ENCODE results near the gene MMS19.
"Not testable (repeated sequence)": the region's sequence is repeated elsewhere in the genome, so short reads cannot be mapped to it uniquely, and the experiment has no call there.

MMS19 gene

DNA sequence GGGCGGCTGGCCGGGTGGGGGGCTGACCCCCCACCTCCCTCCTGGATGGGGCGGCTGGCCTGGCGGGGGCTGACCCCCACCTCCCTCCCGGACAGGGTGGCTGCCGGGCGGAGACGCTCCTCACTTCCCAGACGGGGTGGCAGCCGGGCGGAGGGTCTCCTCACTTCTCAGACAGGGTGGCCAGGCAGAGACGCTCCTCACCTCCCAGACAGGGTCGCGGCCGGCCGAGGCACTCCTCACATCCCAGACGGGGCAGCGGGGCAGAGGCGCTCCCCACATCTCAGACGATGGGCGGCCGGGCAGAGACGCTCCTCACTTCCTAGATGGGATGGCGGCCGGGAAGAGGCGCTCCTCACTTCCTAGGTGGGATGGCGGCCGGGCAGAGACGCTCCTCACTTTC is 30.7 kb upstream of the MMS19 start:
- not testable (repeated sequence) for DNase-seq

GRCh38 chr10:97525683-97526110 is 27.5 kb upstream of the MMS19 start:
- no peak for DNase-seq

DNA sequence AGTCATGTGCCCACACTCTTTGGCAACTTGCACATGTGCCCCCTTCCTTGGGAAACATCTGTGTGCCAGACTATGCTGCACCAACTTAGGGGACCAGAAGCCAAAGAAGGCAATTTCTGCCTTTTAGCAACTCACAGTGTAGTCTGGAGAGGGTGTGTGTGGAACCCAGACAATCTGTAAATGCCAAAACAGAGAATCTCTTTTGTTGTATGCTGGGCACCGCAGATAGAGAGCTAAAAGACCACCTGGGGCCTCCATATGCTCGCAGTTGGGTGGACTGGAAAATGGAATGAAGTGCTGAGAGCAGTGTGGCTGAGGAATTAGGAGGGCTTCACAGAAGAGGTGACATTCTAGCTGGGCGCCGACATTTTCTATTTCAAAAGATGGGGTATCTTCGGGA is 26.9 kb upstream of the MMS19 start:
- no peak for DNase-seq

GRCh38 chr10:97522937-97523336 is 24.7 kb upstream of the MMS19 start:
- no peak for DNase-seq

- DNase-seq = no peak
Measured at GRCh38 chr10:97522071-97522470, 23.8 kb upstream of the MMS19 start.

DNA sequence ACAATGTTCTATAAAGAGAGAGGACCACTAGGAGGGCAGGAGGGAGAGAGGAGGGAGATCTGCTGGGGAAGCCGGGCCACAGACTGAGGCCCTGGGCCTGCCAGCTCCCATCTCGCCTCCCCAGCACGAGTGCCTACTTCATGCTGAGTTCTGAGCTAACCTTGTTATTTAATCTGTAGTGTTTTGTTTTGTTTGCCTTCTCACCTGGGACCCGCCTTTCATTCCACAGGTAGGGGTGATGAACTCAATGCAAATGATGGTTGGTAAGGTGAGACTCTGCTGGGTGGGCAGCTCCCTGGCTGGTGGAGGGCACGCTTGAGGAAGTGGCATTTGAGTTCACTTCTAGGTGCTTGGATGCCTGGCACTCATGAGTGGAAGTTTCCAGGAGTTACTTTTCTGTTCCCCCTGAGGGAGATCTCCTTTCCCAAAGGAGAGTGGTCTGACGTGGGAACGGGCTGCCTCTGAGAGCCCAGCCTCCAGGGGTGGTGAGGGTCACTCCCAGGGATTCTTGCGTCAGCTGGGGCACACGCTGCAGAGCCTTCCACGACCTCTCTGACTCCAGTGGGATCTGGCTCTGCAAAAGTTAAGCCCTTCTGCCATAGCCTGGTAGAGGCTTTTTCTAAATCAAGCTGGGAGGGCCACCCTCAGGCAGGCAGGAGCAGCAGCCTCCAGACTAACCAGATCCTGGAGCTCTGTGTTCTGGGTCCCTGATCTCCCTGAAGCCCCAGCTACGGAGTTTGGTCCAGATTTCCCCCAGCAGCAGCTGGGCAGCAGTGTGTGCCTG is 22.9 kb upstream of the MMS19 start:
- no peak for DNase-seq

- no peak for DNase-seq
Measured at GRCh38 chr10:97520520-97520919, 22.3 kb upstream of the MMS19 start.

DNA sequence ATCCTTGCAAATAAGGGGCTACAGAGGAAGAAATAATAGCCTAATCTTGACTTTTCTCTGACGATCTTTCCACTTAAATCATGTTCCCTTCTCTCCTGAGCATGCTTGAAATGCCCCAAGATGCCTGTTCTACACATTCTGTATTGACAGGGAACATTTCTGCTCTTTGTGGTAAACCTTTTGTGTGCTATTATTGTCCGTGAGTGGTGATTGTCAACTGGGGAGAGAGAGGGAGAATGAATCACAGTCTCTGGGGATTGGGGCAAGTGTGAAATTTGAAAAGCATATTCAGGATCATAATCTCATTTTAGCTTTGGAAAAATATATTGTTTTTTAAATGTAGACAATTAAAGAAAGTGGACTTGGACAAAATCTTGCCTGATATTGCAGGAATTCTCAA is 21.1 kb upstream of the MMS19 start:
- DNase-seq = no peak

GRCh38 chr10:97518301-97519043 is 20.2 kb upstream of the MMS19 start:
- DNase-seq = no peak

DNA sequence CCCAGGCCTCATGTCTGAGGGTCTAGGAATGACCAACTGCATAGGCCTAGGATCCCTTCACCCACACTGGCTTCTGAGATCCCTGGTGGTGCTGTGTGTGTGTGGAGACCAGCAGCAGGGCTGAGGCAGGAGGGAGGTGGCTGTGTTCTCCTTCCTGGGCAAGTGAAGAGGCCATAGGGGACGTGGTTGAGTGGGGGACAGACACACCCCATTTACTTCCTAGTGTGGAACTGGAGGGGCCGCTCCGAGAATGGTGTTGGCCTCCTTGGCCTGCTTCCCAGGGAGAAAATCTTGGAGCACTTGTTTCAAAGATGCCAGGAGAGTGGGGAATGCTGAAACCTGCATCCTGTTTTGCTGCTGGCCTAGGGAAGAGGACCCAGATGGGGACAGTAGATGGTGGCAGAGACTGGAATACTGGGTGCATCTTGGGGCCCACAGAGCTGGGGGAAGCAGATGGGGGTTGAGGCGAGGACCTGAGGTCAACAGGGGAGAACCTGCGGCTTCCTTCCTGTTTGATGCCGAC is 19.6 kb upstream of the MMS19 start:
- DNase-seq = no peak

DNA sequence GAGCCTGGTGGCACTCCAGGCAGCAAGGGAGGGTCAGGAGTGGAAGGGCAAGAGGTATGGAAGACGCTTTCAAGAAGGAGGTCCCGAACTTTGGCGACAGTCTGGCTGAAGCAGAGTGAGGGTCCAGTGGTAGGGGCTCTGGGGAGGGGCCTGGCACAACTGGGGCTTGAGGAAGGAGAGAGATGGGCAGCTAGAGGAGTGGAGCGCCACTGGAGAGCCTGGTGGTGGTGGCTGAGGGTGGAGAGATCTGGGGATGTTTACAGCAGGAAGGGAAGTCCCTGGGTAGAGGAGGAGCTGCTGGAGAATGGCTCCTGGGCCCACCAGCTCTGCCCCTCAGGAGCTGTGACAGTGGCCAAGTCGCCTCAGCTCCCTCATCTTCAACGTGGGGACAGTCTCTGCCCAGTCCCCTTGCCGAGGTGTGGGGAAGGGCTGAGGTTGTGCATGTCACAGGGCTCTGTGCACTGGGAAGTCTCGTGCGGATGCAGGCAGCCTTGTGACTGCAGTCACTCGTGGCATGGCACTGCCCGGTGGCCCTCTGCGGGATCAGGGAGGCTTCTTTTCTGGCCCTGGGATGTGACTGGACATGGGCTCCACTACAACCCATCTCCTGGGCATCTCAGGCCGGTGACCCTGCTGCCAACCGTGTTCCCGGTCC is 19.0 kb upstream of the MMS19 start:
- DNase-seq = no peak

DNA sequence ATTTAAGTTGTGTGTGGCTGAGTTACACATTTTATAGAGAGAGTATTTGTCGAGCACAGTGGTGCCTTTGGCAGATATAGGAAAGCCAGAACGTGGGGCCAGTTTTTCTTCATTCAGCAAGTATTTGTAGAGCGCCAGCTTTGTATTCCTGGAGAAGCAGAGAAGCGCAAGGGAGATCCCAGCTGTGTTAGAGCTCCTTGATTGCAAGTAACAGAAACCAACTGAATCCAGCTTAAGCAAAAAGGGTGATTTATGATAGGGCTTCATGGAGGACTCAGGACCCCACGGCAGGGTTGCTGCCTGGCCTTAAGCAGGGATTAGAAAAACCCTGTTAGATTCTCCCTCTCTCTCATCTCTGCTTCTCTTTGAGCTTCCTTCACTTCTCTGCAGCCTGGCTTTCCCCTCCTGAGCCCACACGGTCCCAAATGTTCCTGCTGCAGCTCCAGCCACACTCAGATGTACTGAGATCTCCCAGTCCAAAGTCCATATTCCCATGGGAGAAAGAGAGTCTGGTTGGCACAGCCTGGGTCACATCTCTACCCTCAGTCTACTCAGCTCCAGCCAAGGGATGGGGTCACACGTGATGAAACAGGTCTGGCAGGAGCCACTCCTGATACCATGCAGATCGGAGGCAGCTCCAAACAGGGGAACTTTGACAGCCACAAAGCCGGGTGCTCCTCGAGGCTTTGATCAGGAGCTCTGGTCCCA is 17.2 kb upstream of the MMS19 start:
- DNase-seq = no peak

DNA sequence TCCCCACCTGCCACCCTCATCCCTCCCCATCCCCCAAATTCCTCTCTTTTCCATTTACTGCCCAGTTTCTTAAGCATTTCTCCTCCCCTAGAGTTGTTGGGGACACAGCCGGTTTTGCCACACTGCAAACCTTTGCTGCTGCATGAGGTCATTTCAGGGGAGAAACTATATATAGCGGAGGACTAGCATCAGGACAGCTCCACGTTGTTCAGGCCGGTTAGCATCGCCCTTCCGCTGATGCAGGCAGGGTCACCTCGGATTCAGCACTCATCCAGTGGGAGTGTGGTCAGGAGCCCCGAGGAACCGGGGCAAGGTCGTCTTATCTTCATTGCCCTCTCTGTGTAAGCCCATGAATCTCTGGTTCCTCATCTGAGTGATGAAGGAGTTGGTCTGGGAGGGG is 16.1 kb upstream of the MMS19 start:
- DNase-seq = no peak

- DNase-seq = no peak
Measured at GRCh38 chr10:97512993-97513392, 14.8 kb upstream of the MMS19 start.

DNA sequence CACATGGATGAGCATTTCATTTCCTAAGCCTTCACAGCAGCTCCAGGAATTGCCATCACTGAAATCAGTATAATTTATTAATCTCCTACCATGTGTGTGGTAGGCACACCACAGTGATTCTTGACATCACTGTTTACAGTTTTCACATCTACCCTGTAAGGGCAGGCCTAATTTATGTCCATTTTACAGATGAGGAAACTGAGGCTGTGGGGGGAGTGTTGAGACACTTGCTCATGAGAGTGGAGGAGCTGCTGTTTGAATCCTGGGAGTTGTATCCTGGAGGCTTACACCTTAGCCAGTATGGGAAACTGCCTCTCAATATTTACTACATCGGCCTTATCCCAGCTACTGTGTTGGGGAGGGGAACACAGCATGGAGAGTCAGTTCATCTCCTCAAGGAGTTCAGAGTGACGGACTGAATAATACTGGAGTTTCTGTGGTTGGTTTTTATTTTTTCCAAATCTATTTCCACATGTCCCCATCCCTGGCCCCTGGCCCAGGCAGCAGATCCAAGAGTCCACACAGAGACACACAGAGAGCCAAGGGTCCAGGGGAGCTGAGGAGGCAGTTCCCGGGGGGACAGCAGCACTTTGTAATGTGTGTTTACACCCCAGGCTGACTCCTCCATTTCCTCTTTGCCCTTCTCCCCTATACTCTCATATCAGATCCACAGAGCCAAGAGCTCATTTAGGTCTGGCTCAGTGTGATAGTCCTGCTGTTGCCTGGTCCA is 13.7 kb upstream of the MMS19 start:
- no peak for DNase-seq

DNA sequence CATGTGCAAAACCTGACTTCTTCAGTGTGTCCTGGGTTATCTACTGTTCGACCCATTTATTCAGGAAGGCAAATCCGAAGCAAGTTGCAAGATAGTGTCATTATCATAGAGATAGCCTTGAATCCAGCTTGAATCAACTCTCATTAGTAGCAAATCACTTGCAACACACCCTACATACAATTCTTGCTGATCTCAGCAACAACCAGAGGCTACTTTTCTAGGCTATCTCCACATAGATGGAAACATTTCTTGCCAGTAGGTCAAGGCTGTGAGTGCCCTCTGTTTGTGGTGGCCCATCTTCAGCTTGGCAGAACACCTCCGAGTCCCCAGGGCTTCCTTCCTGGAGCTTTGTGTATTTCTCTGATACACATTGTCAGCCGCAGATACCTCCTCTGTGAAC is 12.5 kb upstream of the MMS19 start:
- no peak for DNase-seq

DNA sequence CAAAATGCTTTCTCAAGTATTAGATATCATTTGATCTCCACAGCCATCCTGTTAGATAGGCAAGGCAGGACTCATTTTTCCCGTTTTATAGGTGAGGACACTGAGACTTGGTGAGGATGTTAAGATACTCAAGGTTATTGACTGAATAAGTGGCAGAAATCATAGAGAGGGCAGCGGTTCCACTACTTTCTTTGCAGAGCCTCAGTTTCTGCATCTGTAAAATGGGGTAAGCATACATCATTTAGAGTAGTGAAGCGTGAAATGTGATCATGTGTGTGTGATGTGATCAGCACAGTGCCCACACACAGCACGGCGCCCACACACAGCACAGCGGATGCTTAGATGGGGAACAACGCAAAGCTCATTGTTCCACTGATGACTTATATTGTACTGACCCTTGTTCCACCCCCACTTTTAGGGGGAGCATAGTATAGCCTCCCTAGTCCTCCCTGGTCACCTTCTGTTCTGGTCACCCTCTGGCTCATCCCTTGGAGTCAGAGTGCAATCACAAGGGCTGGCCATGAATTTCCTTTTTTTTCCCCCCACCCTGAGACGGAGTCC is 11.0 kb upstream of the MMS19 start:
- no peak for DNase-seq

DNA sequence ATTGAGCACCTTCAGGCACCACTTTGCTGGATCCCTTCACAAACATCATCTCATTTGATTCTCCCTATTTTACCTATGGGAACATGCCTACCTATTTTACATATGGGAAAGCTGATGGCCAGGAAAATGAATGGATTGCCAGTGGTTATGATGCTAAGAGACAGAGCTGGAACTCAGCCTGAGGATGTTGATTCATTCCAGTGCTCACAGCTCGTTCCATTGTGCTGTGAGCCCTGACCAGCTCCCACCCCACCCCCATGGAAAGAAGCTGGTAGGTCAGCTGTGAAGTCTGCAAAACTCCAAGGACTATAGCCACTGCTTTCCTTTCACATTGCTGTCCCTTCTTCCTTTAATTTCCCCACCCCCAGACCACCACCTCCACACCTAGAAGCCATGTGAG is 10.1 kb upstream of the MMS19 start:
- no peak for DNase-seq

GRCh38 chr10:97506199-97506991 is 8.2 kb upstream of the MMS19 start:
- no peak for DNase-seq

- DNase-seq = no peak
Measured at GRCh38 chr10:97505152-97505551, 6.9 kb upstream of the MMS19 start.

DNA sequence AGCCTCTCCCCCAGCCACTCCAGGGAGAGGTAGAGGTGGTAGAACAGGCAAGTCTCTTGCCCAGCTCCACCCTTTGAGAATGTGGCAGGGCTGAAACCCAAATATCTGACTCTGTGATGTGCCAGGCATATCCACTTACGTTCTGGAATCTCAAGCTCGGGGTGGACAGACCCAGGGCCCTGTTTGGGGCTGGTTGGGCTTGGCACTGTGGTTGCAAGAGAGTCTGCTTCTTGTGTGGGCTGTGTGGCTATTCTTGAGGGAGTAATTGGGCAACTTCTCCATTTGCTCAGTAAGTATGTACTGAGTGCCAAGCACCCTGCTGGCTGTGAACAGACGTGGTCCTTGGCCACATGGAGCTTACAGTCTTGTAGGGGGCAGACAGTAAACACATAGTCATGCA is 5.2 kb upstream of the MMS19 start:
- DNase-seq = no peak
